Ammon's horn (tissue), 1 donor: ENCODE results near the gene TIMM29.
"Not testable (repeated sequence)": the region's sequence is repeated elsewhere in the genome, so short reads cannot be mapped to it uniquely, and the experiment has no call there.

Source experiments
- DNase-seq: peaks from one replicate; pipeline ENCODE4 v3.0.0-alpha.2; 2016; ENCODE audit warnings: low spot score

TIMM29 gene

GRCh38 chr19:10945264-10945663, 16.7 kb downstream of the TIMM29 start:
- DNase-seq: no peak

DNA sequence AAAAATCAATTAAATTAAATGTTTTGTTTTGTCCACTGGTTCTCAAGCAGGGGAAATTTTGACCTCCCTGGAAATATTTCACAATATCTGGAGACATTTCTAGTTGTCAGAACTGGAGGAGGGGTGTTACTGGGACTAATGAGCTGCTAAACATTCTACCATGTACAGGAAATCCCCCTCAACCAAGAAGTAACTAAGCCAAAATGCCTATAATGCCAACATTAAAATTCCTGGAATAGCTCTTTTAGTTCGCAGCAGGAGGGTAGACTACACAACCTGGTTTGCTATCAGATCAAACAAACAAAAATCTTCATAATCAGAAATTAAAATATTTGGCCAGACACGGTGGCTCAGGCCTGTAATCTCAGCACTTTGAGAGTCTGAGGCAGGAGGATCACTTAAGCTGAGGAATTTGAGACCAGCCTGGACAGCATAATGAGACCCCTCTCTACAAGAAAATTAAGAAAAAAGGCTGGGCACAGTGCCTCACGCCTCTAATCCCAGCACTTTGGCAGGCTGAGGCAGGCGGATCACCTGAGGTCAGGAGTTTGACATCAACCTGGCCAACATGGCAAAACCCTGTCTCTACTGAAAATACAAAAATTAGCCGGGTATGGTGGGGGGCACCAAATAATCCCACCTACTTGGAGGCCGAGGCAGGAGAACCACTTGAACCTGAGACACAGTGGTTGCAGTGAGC, 18.5 kb downstream of the TIMM29 start:
- no peak for DNase-seq

DNA sequence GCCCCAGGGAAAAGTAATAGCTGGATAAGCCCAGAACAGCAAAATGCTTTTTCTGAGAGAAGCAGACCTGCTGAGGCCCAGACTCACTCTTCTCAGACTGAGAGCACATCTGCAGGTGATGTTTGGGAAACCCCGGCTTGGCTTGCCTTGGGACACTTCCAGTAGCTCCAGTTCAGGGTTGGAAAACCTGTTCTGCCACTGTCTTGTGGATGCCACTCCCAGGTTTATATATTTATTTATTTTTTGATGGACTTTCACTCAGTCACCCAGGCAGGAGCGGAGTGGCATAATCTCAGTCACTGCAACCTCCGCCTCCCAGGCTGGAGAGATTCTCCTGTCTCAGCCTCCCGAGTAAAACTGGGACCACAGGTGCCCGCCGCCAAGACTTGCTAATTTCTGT, 24.2 kb downstream of the TIMM29 start:
- DNase-seq: no peak

DNA sequence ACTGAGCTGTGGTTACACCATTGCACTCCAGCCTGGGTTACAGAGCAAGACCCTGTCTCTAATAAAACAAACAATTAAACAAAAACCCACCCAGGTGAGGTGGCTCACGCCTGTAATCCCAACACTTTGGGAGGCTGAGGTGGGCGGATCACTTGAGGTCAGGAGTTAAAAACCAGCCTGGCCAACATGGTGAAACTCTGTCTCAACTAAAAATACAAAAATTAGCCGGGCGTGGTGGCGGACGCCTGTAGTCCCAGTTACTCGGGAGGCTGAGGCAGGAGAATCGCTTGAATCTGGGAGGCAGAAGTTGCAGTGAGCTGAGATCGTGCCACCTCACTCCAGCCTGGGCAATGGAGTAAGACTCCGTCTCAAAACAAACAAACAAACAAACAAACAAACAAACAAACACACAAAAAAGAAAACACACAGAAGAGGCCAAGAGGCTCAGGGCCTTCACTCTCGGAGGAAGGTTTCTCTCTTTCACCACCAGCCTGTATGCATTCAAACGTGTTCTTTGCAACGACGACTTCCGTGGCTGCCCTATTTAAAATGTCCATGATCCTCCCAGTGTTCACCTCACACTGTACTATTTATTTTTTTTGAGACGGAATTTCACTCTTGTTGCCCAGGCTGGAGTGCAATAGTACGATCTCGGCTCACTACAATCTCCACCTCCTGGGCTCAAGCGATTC, 30.8 kb downstream of the TIMM29 start:
- DNase-seq: not testable (repeated sequence)

DNA sequence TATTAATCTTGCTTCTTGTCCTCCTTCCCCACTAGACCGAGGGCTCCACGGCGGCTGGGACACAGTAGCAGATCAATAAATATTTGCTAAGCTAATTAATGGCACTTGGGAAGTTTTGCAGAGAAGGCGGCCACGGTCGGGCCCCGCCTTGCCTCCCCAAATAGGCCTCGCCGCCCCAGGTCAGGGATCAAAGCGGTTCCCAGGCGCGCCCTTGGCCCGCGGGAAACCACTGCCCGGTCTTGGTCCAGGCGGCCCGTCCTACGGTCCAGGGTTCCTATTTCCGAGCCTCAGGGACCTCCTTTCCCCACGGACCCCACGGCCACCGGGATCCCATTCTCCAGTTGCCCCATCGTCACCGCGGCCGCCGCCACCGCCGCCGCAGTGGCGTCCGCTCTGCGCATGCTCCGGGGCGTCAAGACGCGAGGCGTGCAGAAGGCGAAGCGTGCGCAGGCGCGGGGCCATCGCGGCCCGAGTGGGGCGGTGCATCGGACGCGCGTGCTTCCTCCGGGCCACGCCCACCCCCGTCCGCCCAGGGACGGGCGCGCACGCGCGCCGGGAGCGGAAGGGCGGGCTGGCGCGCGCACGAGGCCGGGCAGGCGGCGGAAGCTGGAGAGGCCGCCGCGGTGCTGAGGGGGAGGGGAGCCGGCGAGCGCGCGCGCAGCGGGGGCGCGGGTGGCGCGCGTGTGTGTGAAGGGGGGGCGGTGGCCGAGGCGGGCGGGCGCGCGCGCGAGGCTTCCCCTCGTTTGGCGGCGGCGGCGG, 31.9 kb downstream of the TIMM29 start, which contains the start of gene SMARCA4:
TSS of gene SMARCA4 (plus strand) at position 717 of the 759 bp plus-strand sequence. CDS start 23,122 bp downstream, outside the sequence.
- DNase-seq: peak; percentile 96

- DNase-seq: peak; percentile 57
Observed at GRCh38 chr19:10961073-10961860, 32.7 kb downstream of the TIMM29 start.

GRCh38 chr19:10962863-10963262, 34.3 kb downstream of the TIMM29 start:
- DNase-seq: no peak

DNA sequence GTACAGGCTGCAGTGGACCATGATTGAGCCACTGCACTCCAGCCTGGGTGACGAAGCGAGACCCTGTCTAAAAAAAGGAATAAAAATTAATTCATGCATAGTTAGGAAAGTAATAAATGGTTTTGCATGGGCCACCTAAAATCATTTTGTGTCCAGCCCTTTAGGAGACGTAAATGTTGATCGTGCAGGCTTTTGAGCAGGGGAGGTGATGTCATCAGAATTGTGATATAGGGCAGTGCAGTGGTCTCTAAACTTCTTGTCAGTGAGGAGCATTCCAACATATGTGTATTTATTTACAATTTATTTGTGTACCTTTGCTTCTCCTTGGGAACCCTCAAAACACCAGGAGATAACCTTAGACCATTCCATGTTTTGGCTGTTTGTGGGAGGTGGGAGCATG, 35.3 kb downstream of the TIMM29 start:
- no peak for DNase-seq

GRCh38 chr19:10964903-10965302, 36.3 kb downstream of the TIMM29 start:
- DNase-seq: no peak

DNA sequence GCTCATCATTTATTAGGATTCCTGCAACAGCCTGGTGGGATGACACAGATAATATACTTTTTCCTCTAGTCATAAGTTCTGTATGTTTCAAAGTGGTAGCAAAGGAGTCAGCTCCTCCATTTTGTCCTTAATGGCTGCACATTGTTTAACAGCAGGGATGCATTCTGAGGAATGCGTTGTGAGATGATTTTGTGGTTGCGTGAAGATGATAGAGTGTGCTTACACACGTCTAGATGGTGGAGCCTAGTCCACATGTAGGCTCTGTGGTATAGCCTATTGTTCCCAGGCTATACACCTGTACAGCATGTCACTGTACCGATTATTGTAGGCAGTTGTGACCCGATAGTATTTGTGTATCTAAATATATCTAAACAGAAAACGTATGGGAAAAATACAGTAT, 36.8 kb downstream of the TIMM29 start:
- no peak for DNase-seq

- no peak for DNase-seq
Observed at GRCh38 chr19:10966809-10967208, 38.2 kb downstream of the TIMM29 start.

- no peak for DNase-seq
Observed at GRCh38 chr19:10968527-10969135, 40.0 kb downstream of the TIMM29 start.

DNA sequence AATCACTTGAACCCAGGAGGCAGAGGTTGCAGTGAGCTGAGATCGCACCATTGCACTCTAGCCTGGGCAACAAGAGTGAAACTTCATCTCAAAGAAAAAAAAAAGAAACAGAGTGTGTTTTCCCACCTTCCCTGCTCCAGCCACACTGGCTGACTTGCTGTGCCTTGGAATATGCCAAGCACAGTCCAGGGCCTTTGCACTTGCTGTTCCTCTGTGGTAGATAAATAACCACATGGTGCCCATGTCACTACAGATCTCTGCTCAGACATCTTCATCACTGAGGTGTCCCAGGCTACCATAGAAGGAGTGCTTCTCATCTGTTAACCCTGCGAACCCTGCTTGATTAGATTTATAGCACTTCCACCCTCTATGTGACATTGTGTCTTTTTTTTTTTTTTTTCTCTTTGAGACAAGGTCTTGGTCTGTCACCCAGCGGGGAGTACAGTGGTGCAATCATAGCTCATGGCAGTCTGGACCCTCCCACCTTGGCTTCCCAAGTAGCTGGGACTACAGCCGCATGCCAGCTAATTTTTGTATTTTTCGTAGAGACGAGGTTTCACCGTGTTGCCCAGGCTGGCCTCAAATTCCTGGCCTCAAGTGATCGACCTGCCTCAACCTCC, 42.6 kb downstream of the TIMM29 start:
- no peak for DNase-seq

DNA sequence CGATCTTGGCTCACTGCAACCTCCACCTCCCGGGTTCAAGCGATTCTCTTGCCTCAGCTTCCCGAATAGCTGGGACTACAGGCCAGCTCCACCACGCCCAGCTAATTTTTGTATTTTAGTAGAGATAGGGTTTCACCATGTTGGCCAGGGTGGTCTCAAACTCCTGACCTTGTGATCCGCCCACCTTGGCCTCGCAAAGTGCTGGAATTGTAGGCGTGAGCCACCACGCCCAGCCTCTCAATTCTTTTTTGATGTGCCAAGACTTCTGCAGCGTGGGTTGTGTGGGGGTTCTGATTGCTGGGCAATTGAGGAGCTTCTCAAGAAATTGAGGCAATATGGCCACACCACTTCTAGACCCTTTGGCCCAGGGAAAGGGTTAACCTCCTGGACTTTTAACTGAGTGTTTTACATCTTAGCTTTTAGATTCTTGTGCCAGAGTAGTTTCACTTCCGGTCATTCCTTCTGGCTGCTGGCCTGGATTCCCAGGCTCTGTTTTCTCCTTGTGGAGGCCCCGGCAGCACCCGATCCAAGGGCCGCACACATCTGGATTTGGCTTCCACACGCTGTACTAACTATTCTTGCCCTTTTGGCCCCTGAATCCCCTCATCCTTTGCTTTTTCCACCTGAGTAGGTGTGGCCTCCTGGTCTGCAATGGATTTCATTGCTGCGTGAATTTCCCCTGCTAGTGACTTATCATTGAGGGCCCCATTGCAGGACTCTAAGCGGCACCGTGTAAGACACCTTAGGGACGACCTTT, 46.9 kb downstream of the TIMM29 start:
- DNase-seq: no peak

- DNase-seq: no peak
Observed at GRCh38 chr19:10976131-10976892, 47.7 kb downstream of the TIMM29 start.

GRCh38 chr19:10977742-10978092, 49.1 kb downstream of the TIMM29 start:
- no peak for DNase-seq
